Measurements from ENCODE around the gene CCDC170.
A peak's percentile ranks its signal among the peaks of the same experiment; 100 is the strongest.
"Not testable (repeated sequence)": the region's sequence is repeated elsewhere in the genome, so short reads cannot be mapped to it uniquely, and the experiment has no call there.

The CCDC170 gene

DNA sequence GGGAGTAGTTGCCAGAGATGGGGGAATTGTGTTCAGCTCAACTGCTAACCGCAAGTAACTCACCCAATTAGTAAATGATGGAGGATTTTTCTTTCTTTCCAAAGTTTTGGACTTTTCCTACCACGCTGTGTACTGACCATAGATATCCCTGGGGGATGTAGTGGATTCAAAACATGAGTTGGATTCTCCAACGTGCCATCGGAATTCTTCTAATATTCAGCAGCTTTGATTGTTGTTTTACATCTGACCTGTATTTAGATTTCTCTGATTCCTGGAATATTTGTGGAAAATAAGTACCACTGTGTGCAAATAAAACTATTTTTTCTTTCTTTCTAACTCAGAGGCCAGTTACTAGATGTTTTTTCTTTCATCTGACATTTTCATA, 1.1 kb downstream of the CCDC170 start:
- no peak for DNase-seq

DNA sequence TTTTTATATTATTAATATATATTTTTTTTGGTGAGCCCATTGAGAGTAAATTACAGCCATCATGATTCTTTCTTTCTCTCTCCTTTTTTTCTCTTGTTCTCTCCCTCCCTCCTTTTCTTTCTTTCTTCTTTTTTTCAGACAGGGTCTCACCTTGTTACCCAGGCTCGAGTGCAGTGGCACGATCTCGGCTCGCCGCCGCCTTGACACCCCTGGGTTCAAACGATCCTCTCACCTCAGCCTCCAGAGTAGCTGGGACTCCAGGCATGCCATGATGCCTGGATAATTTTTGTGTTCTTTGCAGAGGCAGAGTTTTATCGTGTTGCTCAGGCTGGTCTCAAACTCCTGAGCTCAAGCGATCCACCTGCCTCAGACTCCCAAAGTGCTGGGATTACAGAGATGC, 1.6 kb downstream of the CCDC170 start:
- DNase-seq, result no peak

DNA sequence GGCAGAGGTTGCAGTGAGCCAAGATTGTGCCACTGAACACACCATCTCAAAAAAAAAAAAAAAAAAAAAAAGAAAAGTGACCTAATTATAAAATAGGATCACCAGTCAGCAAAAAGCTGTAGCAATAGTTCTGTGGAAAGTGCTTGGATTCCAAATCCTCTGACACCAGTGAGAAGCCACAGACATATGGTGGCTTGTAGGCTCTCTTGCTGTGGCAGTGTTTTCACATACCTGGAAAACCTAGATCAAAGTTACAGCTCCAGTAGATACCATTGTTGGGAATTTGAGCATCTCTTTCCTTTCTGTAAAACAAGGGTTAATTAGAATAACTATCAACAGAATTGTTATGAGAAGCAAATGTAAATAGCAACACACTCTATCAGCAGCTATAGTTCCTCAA, 4.1 kb downstream of the CCDC170 start:
- DNase-seq, result no peak

DNA sequence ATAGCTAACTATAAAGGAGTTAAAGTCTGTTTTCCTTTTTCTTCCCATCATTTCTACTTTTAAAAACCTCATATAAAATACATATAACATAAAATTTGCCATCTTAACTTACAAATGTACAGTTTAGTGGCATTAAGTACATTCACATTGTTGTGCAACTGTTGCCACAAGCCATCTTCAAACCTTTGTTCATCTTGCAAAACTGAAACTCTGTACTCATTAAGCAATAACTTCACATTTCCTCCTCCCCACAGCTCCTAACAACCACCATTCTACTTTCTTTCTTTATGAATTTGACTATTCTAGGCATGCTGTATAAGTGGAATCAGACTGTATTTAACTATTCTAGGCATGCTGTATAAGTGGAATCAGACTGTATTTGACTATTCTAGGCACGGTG, 4.5 kb downstream of the CCDC170 start:
- DNase-seq, result no peak

DNA sequence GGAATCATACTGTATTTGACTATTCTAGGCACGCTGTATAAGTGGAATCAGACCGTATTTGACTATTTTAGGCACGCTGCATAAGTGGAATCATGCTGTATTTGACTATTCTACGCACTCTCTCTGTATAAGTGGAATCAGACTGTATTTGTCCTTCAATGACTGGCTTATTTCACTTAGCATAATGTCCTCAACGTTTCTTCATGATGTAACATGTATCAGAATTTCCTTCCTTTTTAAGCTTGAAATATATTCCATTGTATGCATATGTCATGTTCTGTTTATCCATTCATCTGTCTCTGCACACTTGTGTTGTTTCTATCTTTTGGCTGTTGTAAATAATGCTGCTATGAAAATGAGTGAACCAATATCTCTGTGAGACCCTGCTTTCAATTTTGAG, 5.7 kb downstream of the CCDC170 start:
- no peak for DNase-seq

DNA sequence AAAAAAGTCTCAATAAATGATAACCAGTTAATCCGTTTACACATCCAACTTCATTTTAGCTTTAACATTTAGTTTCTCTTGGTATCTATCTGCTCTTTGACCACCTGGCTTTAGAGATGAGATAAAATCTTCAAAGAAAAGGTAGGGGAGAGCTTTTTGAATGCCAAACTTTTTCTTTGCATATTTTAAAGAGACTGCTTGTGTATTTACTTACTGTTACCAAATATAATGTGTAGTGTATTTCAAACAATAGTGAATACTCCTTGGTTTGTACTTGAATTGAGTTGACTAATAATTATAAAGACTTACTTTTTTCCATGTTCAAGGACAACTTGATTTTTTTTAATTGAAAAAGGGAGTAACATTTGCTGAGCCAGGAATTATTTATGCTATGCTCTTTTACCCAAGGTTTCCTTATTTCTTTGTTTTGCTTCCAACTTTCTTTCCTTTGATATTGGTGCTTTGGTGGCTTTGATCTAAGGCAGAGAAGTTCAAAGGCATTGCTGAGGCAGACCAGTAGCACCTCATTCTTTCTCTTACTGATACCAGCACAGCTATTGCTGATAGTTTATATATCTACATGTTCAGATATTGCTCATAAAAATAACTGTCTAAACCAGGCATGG, 7.8 kb downstream of the CCDC170 start:
- DNase-seq, result no peak

DNA sequence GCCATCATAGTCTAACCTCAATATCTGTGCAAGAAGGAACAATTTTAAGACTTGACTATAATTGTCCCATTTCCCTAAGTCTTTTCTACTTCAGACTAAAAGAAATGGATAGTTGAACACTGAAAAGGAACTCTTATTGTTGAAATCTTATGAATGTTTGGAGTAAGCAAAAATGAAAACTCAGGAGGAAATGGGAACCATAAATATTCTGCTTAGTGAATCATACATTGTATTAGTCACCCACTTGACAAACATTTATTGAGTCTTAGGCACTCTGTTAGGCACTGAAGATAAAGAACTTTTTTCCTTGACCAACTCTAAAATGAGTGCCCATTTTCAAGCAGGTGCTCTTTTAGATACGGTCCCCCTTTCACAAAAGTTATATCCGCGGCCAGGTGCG, 8.7 kb downstream of the CCDC170 start:
- DNase-seq, result peak; percentile 43

DNA sequence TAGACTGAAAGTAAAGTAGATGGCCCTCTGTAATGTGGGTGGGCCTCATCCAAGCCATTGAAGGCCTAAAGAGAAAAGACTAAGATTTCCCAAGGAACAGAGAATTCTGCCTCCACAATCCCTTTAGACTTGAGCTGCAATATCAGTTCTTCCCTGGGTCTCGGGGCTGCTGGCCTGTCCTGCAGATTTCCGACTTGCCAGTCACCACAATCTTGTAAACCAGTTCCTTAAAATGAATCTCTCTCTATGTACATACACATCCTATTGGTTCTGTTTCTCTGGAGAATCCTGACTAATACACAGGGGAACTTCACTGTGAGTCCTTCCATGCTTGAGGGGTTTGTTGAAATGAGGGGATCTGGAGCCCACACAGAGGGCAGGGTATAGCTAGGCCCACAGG, 12.9 kb downstream of the CCDC170 start:
- DNase-seq, result no peak

DNA sequence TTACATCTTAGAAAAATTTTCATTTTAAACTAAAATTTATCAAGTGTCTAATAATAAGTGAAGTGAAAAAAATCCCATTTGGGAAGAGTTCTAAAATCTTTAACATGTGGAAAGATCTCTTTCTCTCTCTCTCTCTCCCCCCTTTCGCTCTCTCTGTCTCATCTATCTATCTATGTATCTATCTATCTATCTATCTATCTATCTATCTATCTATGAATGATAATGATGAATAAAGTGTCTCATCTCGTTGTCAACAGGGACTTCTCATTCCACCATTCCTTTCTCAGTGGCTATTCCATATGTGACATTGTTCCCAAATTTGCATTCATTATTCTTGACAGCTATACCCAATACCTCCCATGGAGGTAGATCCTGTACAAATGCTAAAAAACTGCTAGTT, 15.2 kb downstream of the CCDC170 start:
- no peak for DNase-seq

DNA sequence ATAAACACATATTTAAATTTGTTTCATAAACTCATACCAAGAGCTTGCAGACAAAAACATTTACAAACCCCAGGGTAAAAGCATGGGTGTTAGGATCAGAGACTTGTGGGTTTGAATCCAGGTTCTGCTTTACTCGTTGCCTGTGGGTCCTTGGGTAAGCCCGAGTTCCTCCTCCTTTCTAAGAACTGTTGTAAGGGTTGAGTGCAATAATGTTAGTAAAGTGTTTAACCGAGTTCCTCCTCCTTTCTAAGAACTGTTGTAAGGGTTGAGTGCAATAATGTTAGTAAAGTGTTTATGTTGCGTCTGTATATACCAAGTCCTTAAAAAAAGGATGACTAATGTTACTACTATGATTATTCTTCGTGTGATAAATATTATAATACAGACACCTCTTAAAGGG, 18.7 kb downstream of the CCDC170 start:
- DNase-seq, result no peak

DNA sequence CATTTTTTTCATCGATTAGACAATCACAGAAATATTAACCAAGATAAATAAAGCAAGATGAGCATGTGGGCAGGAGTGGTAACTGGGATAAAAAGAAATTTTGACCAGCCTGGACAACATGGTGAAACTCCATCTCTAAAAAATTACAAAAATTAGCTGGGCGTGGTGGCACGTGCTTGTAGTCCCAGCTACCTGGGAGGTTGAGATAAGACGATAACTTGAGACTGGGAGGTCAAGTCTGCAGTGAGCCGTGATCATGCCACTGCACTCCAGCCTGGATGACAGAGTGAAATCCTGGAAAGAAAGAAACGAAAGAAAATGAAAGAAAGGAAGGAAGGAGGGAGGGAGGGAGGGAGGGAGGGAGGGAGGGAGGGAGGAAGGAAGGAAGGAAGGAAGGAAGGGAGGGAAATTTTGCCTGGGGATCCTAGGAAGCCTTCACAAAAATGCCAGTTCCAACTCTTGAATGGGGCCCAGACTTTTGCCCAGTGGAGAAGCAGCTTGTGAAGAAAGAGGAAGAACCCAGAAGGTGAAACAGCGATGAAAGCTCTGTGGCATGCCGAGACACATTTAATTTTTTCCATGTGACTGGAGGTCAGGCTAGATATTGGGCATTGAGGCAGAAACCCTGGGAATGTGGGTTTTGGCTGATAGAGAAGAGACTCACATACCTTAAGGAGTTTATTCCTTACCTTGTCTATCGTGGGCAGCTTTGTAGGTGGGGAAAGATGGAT, 20.3 kb downstream of the CCDC170 start:
- DNase-seq, result no peak

DNA sequence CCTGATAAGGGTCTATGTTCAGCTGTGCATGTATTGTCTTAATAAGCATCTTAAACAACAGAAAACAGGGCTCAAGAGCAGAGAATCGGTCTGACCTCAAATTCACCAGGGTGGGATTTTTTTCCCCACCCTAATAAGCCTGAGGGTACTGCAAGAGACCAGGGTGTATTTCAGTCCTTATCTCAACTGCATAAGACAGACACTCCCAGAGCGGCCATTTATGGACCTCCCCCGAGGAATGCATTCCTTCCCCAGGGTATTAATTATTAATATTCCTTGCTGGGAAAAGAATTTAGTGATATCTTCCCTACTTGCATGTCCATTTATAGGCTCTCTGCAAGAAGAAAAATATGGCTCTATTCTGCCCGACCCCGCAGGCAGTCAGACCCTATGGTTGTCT, 25.2 kb downstream of the CCDC170 start:
- not testable (repeated sequence) for DNase-seq

DNA sequence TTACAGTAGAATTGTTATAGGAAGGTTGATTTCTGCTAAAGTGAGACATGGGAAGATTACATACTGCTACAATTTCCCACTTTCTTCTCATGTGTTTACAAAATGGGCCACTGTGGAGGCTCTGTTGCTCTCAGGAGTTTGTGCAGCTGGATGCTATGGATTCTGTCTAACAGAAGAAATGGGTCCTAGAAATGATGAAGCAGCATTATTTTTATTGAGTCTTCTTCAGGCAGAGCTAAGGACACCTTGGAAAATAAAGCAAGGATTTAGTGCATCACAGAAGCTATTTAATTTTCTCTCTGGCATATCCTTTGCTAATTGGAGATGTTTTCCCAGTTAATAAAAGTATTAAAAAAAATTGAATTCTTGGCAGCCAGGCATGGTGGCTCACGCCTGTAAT, 29.2 kb downstream of the CCDC170 start:
- no peak for DNase-seq

DNA sequence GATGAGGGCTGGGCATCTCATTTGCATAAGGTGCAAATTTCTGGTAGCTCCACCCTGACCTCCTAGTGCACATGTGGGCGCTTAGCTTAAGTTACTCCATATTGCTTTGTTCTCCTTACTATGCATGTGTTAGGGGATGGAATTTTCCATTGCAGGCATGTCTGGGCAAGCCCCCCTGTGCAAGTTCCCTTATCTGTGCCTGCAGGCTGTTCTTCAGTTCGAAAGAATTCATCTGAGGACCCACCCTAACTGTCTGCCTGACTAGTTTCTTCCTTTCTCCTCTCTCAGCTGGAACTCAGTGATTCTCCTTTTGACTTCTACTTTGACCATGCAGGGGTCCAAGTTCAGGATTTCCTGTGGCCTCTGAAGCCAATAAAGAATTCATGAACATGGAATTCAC, 30.2 kb downstream of the CCDC170 start:
- DNase-seq, result peak; percentile 9

DNA sequence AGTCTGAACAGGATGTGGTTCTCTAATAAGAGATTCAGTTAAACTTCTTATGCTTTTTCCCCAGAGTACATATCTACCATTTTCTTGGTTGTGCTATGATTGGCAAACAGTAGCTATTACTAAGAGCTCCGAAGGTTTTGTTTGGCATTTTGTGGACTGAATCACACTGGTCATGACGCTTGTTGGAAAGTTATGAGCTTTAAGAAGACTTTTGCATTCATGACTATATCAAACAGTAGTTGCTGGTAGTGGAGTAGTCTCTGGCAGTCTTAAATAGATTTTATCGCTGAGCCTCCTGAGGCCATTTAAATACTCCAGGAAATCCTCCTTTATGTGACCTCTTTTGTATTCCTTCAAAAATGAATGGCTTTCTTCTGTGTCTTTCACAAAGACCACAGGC, 40.8 kb downstream of the CCDC170 start:
- peak; percentile 8 for DNase-seq

DNA sequence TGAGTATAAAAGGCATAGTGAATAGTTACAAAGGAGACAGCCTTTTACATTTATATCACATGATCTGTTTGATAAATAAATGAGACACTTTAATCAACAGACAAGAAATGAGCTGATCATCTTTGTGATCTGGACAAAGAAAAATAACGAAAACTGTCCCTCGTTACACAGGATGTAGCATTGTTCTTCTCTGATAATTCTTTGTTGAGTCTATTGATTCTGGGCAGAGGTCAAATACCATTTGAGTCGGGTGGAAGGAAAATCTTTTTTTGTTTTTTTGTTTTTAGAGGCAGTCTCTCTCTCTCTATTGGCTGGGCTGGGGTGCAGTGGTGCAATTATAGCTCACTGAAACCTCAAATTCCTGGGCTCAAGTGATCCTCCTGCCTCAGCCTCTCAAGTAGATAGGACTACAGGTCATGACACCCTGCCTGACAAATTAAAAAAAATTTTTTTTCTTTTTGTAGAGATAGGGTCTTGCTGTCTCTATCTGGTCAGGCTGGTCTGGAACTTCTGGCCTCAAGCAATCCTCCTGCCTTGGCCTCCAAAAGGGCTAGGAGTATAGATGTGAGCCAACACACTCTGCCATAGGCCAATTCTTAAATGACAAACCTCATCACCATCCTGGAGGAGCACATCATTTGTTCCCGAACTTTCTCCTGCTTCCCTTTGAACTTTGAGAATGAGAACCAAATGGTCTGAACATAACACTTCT, 41.8 kb downstream of the CCDC170 start:
- DNase-seq, result no peak

DNA sequence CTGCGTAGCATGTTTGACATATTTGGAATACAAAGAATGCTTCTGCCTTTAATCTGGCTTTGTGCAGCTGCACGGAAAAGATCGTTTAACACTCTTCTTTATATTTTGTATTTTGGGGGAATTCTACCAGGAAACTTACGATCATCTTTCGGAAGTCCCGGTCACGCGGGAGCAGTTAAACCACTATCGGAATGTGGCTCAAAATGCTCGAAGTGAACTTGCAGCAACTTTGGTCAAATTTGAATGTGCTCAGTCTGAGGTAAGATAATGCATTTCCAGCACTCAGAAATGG, 42.3 kb downstream of the CCDC170 start:
- DNase-seq, result no peak

DNA sequence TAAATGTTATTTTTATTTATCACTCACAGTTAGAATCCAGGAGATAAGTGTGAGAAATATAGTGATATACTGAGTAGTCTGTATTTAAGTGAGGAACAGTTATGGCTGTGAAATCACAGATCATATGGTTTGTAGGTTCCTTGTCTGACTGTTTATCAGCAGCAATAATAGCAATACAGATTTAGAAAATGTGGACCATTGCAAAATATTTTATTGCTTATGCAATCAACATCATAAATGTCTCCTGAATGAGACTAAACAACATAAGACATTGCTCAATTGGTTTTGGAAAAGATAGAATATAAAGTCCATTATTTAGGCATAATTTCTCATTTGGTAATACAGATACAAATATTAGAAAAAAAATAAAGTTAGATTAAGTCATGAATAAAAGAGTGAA, 43.7 kb downstream of the CCDC170 start:
- DNase-seq, result no peak

DNA sequence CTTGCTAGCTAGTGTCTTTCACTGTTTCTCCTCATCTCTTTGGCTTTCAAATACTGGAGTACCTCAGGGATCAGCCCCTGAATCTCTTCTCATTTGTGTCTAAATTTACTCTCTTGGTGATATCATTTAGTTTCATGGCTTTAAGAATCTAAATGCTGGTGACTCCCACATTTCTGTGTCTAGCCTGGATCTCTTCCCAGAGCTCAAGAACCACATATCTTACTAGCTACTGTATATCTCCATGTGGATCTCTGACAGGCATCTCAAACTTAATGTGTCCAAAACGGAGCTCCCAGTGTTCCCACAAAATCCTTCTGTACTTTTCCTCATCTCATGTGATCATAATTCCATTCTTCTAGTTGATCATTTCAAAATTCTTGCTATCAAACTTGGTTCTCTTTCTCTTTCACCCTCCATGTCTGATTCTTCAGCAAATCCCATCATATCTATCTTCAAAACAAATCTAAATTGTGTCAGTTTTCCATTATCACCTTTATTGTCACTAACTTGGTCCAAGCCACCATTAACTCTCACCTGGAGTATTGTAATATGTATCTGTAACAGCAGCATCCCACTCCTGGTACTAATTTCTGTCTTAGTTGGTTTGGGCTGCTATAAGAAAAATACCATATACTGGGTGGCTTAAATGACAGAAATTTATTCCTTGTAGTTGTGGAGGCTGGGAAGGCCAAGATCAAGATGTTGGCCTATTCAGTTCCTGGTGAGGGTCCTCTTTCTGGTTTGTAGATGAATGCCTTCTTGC, 45.9 kb downstream of the CCDC170 start:
- DNase-seq, result no peak

DNA sequence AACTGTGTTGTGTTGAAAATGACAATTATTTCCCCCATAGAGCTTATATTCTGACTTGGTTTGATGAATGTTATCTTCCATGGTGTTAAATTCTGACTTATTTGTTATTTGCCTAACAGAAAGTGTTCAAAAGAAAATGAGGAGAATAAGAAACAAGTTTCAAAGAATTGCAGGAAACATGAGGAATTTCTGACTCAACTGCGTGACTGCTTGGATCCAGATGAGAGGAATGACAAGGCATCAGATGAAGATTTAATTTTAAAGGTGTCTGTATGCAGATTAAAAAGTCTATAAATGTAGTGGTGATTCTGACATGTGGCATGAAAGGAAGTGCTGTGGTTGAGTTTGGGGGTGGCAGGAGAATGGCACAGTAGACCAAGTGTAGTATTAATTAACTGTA, 50.6 kb downstream of the CCDC170 start:
- no peak for DNase-seq

DNA sequence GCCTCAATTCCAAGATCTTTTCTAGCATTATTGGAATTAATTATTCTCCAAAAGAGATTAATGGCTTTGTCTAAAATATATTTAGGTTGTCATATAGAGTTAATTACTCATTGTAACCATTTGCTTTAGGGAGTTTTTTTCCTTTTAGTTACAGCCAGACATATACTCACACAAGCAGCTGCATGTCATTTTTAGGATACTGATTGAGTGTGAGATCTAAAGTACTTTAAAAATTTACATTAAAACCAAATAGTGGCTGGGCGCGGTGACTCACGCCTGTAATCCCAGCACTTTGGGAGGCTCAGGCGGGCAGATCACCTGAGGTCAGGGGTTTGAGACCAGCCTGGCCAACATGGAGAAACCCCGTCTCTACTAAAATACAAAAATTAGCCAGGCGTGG, 51.1 kb downstream of the CCDC170 start:
- not testable (repeated sequence) for DNase-seq

DNA sequence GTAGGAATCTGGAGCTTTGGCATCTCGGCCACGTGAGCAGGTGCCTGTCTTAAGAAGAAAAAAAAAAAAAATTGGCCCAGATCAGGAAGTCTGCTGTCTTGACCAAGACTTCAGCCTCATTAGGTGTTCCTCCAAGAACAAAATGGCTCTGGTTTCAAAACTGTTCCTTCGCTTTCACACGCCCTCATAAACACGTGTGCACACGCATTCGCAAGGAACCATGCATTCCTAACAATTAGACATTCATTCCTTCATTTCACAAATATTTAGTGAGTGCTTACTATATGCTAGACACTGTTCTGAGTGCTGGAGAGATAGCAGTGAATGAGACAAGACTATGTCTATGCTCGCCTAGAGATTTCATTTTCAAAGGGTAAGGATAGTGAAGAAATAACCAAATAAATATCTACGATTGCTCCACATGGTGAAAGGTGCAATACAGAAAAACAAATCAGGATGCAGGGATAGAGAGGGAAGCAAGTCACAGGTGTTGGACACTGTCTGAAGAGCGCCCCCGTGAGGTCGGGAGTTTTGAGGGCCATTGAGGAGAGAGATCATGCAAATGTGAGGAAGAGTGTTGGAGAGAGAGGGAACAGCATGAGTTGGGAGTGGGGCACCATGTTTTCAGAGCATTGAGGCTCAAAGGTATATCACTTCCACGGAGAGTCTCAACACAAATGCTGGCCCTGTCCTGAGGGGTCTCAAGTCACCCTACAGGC, 53.3 kb downstream of the CCDC170 start:
- DNase-seq, result no peak

DNA sequence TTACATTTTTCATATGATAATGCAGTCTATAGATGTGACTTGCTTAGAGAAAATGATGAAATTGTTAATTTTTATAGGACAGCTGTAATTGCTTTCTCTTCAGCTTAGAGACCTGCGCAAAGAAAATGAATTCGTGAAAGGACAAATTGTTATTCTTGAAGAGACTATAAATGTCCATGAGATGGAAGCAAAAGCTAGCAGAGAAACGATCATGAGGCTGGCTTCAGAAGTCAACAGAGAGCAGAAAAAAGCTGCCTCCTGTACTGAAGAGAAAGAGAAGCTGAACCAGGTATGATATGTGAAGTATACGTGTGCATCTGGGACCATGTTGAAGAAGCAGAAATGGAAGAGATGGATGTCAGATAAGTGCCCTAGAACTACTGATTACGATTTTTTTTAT, 54.4 kb downstream of the CCDC170 start:
- DNase-seq, result no peak

Data from EL (cell line).